HCT116 (cell line): ENCODE results near the gene EFL1. TPM values are rescaled to one million over a fixed set of nuclear protein-coding genes. Genes with fewer than 3 reads are reported as not detected.
"Not testable (repeated sequence)": the region's sequence is repeated elsewhere in the genome, so short reads cannot be mapped to it uniquely, and the experiment has no call there.

Experiments
- ATAC-seq: fragments of 200-7000 bp; cut with Tn5 transposase; 2 replicates; pipeline ENCODE4 v1.9.1; 2020; ENCODE audit warnings: mild to moderate bottlenecking, moderate library complexity
- BruUV-seq: library from RNA; stranded (reverse); fragments of 400-500 nt; replicated peaks from 2 replicates; lab custom pipeline; 2021; lab: Mats Ljungman, UMichigan
- CTCF ChIA-PET: fragments of 300-600 bp; sonication (Branson Sonifier 250); formaldehyde crosslinking; loops from one replicate; lab custom pipeline; 2021; ENCODE audit warnings: antibody characterized with exemption; lab: Charles Lee
- POLR2A ChIA-PET: fragments of 300-600, 350-600 bp; sonication (Branson Sonifier 250); formaldehyde crosslinking; loops from one replicate; lab custom pipeline; 2021; ENCODE audit warnings: antibody characterized with exemption; lab: Charles Lee
- RAD21 ChIA-PET, 2 experiments: fragments of 300-600 bp; sonication (Branson Sonifier 250); formaldehyde crosslinking; loops; one replicate each; lab custom pipeline; 2023; ENCODE audit warnings: low total read pairs in 2 of 2; ENCODE audit not compliant: uncharacterized antibody in 2 of 2, unreplicated experiment in 2 of 2, low non-redundant PET in 1 of 2; lab: Charles Lee
- DNase-seq: peaks from one replicate; pipeline ENCODE4 v3.0.0-alpha.2; 2010; ENCODE audit warnings: low read depth, low spot score
- H2AFZ ChIP-seq: fragments of 200-600 bp; shearing (Covaris generic), sonication (generic); 2 replicates; pipeline ENCODE4 v1.6.1; 2017; ENCODE audit warnings: low read depth, mixed run types, mixed read lengths, antibody characterized with exemption, low read length; ENCODE audit not compliant: poor library complexity, severe bottlenecking
- H3K27ac ChIP-seq: 2 replicates; pipeline ENCODE4 v1.5.1; 2012; ENCODE audit warnings: low read depth, low read length
- H3K27me3 ChIP-seq: fragments of 200-600 bp; sonication (generic); 2 replicates; pipeline ENCODE4 v1.6.1; 2016; ENCODE audit warnings: mixed run types, low read length, mixed read lengths; ENCODE audit not compliant: insufficient read depth
- H3K36me3 ChIP-seq, 2 experiments: fragments of 200-500 bp in 1 of 2; fragments of 200-600 bp in 1 of 2; sonication (Bioruptor generic) in 1 of 2; sonication (generic) in 1 of 2; 2 replicates each; pipeline versions ENCODE4 v1.5.1 to v1.6.1; 2014 to 2016; ENCODE audit warnings: low read length in 2 of 2, inconsistent platforms in 1 of 2, mixed read lengths in 1 of 2, mixed run types in 1 of 2; ENCODE audit not compliant: insufficient read depth in 2 of 2, control insufficient read depth in 1 of 2
- H3K4me1 ChIP-seq, 2 experiments: fragments of 200-600 bp in 1 of 2; sonication (generic) in 1 of 2; 2 replicates each; pipeline versions ENCODE4 v1.5.1 to v1.6.1; 2012 to 2017; ENCODE audit warnings: low read length in 2 of 2, inconsistent platforms in 1 of 2, mild to moderate bottlenecking in 1 of 2, mixed read lengths in 1 of 2, mixed run types in 1 of 2, moderate library complexity in 1 of 2; ENCODE audit not compliant: insufficient read depth in 2 of 2, control insufficient read depth in 1 of 2
- H3K4me2 ChIP-seq: fragments of 200-600 bp; sonication (generic); 2 replicates; pipeline ENCODE4 v1.6.1; 2017; ENCODE audit warnings: mixed run types, low read length, mixed read lengths
- H3K4me3 ChIP-seq, 2 experiments: fragments of 200-600 bp in 1 of 2; sonication (generic) in 1 of 2; replicated peaks in 1 of 2; 2 replicates each; pipeline ENCODE4 v1.5.1; 2011 to 2016; ENCODE audit warnings: low read length in 2 of 2, control low read depth in 1 of 2, low read depth in 1 of 2, mild to moderate bottlenecking in 1 of 2, mixed read lengths in 1 of 2, mixed run types in 1 of 2
- H3K79me2 ChIP-seq: fragments of 200-600 bp; sonication (generic); 2 replicates; pipeline ENCODE4 v1.6.1; 2017; ENCODE audit warnings: mild to moderate bottlenecking, mixed run types, low read length, moderate library complexity, mixed read lengths; ENCODE audit not compliant: insufficient read depth
- H3K9ac ChIP-seq: fragments of 200-600 bp; sonication (generic); 2 replicates; pipeline ENCODE4 v1.6.1; 2016; ENCODE audit warnings: low read length, mixed read lengths
- H3K9me2 ChIP-seq: fragments of 200-600 bp; sonication (generic), shearing (Covaris generic); 2 replicates; pipeline ENCODE4 v1.6.1; 2017; ENCODE audit warnings: mixed run types, mild to moderate bottlenecking, moderate library complexity; ENCODE audit not compliant: insufficient read depth
- H3K9me3 ChIP-seq, 2 experiments: fragments of 200-500 bp in 1 of 2; fragments of 200-600 bp in 1 of 2; sonication (Bioruptor generic) in 1 of 2; sonication (generic) in 1 of 2; 2 replicates each; pipeline ENCODE4 v1.6.1; 2014 to 2017; ENCODE audit warnings: low read length in 2 of 2, mixed read lengths in 2 of 2, inconsistent platforms in 1 of 2, low read depth in 1 of 2, mild to moderate bottlenecking in 1 of 2, mixed run types in 1 of 2, moderate library complexity in 1 of 2; ENCODE audit not compliant: control insufficient read depth in 1 of 2, insufficient read depth in 1 of 2
- H4K20me1 ChIP-seq: fragments of 200-600 bp; sonication (generic), shearing (Covaris generic); 2 replicates; pipeline ENCODE4 v1.6.1; 2017; ENCODE audit warnings: mixed run types, mild to moderate bottlenecking, moderate library complexity; ENCODE audit not compliant: insufficient read depth
- FOSL1 ChIP-seq: IDR thresholded peaks from 2 replicates; pipeline ENCODE4 v1.6.1; 2012; ENCODE audit warnings: low read depth
- JUND ChIP-seq: IDR thresholded peaks from 2 replicates; pipeline ENCODE4 v1.6.1; 2012
- MAX ChIP-seq: IDR thresholded peaks from 2 replicates; pipeline ENCODE4 v1.6.1; 2012
- SIN3A ChIP-seq: IDR thresholded peaks from 2 replicates; pipeline ENCODE4 v1.6.1; 2012; ENCODE audit warnings: low read depth
- SP1 ChIP-seq: IDR thresholded peaks from 2 replicates; pipeline ENCODE4 v1.6.1; 2012; ENCODE audit warnings: low read depth
- SRF ChIP-seq: IDR thresholded peaks from 2 replicates; pipeline ENCODE4 v1.6.1; 2012; ENCODE audit warnings: low read depth
- TCF7L2 ChIP-seq: IDR thresholded peaks from 2 replicates; pipeline ENCODE4 v1.7.0; 2011; ENCODE audit warnings: borderline replicate concordance, inconsistent platforms; ENCODE audit not compliant: insufficient read depth, insufficient read length; ENCODE audit errors: extremely low read depth
- intact Hi-C: fragments of 100-400 bp; cut with micrococcal nuclease; formaldehyde crosslinking; loops from 2 replicates; pipeline ENCODE4 v1.10.0; 2022
- total RNA-seq: library from RNA; stranded (reverse); gene quantifications from one replicate; pipeline ENCODE4 v1.2.1, GENCODE V29; 2021; ENCODE audit not compliant: unreplicated experiment

Gene EFL1
- total RNA-seq, 1 experiment from 2014 or later: 12.7 TPM

GRCh38 chr15:82212201-82212600, 50.3 kb downstream of the EFL1 start:
- H3K9ac ChIP-seq, ATAC-seq, H2AFZ ChIP-seq, H3K27ac ChIP-seq, H3K4me2 ChIP-seq, H3K9me2 ChIP-seq, H3K36me3 ChIP-seq, H3K4me3 ChIP-seq, H4K20me1 ChIP-seq, POLR2A ChIA-PET, RAD21 ChIA-PET, H3K27me3 ChIP-seq, intact Hi-C loops, CTCF ChIA-PET, DNase-seq, H3K79me2 ChIP-seq, H3K9me3 ChIP-seq, BruUV-seq: not testable (repeated sequence)
- peaks cover 16 to 18% of the 10 kb centered on the region in 2 experiments for H3K4me1 ChIP-seq

- H3K27me3 ChIP-seq, H3K9me2 ChIP-seq, RAD21 ChIA-PET, CTCF ChIA-PET, H3K9ac ChIP-seq, H2AFZ ChIP-seq, H3K79me2 ChIP-seq, H3K4me3 ChIP-seq, BruUV-seq, H3K27ac ChIP-seq, POLR2A ChIA-PET, H3K36me3 ChIP-seq, H4K20me1 ChIP-seq, H3K9me3 ChIP-seq, intact Hi-C loops: not testable (repeated sequence)
- peak; percentile 93 for ATAC-seq
- Histone ChIP-seq H3K4me1 (peaks cover 16 to 18% of the 10 kb centered on the region in 2 experiments), H3K4me2 (peak overlapping the region; percentile 41)
- TF ChIP-seq JUND (peak; percentile 79), MAX (peak; percentile 65), TCF7L2 (peak; percentile 94), SRF (0 out of 2 replicates have a peak, but pooled peaks have one; percentile 38), SP1 (peak; percentile 65), SIN3A (0 out of 2 replicates have a peak, but pooled peaks have one; percentile 33), FOSL1 (peak; percentile 72)
- peak; percentile 32 for DNase-seq
These were observed 52.4 kb downstream of the EFL1 start for GRCh38 chr15:82210066-82210597.

- intact Hi-C loops, DNase-seq, ATAC-seq, POLR2A ChIA-PET, H3K79me2 ChIP-seq, RAD21 ChIA-PET, H3K4me2 ChIP-seq, H3K9me3 ChIP-seq, H4K20me1 ChIP-seq, H3K27ac ChIP-seq, H2AFZ ChIP-seq, H3K9ac ChIP-seq, H3K9me2 ChIP-seq, H3K36me3 ChIP-seq, H3K4me1 ChIP-seq, H3K4me3 ChIP-seq, BruUV-seq, H3K27me3 ChIP-seq, CTCF ChIA-PET: not testable (repeated sequence)
These were observed 58.0 kb downstream of the EFL1 start for GRCh38 chr15:82204575-82204974.
